Ascending aorta (tissue), 2 donors: Measurements from ENCODE around the gene GGA2. TPM values are rescaled to one million over a fixed set of nuclear protein-coding genes. Genes with fewer than 3 reads are reported as not detected.
"Not testable (repeated sequence)": the region's sequence is repeated elsewhere in the genome, so short reads cannot be mapped to it uniquely, and the experiment has no call there.

Experiments used
- DNase-seq, 2 donors: peaks; one replicate each; pipeline ENCODE4 v3.0.0-alpha.2; 2019; ENCODE audit warnings: low spot score in 2 of 2
- H3K27ac ChIP-seq, 2 donors: fragments of 200-600 bp; sonication (generic); one replicate each; pipeline ENCODE4 v1.5.1; 2016 to 2017; ENCODE audit warnings: mild to moderate bottlenecking in 1 of 2
- H3K27me3 ChIP-seq: fragments of 200-600 bp; sonication (generic); one replicate; pipeline ENCODE4 v1.5.1; 2017
- H3K36me3 ChIP-seq, 2 donors: fragments of 200-600 bp; sonication (generic); one replicate each; pipeline ENCODE4 v1.5.1; 2016
- H3K4me1 ChIP-seq, 2 donors: fragments of 200-600 bp; sonication (generic); one replicate each; pipeline ENCODE4 v1.5.1; 2016 to 2017; ENCODE audit warnings: mild to moderate bottlenecking in 1 of 2
- H3K4me3 ChIP-seq, 2 donors: fragments of 200-600 bp; sonication (generic); one replicate each; pipeline ENCODE4 v1.5.1; 2016 to 2017; ENCODE audit warnings: mild to moderate bottlenecking in 1 of 2
- H3K9me3 ChIP-seq, 2 donors: fragments of 200-600 bp; sonication (generic); one replicate each; pipeline ENCODE4 v1.5.1; 2016
- intact Hi-C: fragments of 100-400 bp; cut with DNase I; formaldehyde crosslinking; loops from one replicate; pipeline ENCODE4 v1.15.1; 2023
- total RNA-seq: library from RNA; depleted of rRNA; stranded (reverse); fragments of >200 nt; gene quantifications from one replicate; pipeline ENCODE4 v1.1.0, GENCODE V29; 2016
- TF ChIP-seq, protein P1 (sequence below), 3 experiments: fragments of 200-600 bp in 2 of 3; fragments of 450-650 bp in 1 of 3; sonication (generic) in 2 of 3; IDR thresholded peaks; one replicate each; pipeline ENCODE4 v1.5.1; 2016 to 2019; ENCODE audit warnings: antibody characterized with exemption in 3 of 3, mild to moderate bottlenecking in 1 of 3, moderate library complexity in 1 of 3

The GGA2 gene
- total RNA-seq, 1 donor from 2014 or later = 10.7 TPM

DNA sequence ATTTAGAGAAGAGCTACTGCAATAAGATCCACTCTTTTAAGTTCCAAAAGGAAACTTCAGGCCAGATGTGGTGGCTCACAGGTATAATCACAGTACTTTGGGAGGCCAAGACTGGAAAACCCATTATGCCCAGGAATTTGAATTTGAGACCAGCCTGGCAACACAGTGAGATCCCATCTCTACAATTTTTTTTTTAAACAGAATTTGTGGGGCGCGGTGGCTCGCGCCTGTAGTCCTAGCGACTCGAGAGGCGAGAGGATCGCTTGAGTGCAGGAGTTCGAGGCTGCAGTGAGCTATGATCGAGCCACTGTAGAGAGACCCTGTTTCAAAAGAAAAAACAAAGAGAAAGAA is 58.1 kb downstream of the GGA2 start:
- TF ChIP-seq, protein P1, sequence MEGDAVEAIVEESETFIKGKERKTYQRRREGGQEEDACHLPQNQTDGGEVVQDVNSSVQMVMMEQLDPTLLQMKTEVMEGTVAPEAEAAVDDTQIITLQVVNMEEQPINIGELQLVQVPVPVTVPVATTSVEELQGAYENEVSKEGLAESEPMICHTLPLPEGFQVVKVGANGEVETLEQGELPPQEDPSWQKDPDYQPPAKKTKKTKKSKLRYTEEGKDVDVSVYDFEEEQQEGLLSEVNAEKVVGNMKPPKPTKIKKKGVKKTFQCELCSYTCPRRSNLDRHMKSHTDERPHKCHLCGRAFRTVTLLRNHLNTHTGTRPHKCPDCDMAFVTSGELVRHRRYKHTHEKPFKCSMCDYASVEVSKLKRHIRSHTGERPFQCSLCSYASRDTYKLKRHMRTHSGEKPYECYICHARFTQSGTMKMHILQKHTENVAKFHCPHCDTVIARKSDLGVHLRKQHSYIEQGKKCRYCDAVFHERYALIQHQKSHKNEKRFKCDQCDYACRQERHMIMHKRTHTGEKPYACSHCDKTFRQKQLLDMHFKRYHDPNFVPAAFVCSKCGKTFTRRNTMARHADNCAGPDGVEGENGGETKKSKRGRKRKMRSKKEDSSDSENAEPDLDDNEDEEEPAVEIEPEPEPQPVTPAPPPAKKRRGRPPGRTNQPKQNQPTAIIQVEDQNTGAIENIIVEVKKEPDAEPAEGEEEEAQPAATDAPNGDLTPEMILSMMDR (IDR thresholded peaks at IDR 0.05) = no peak
- no peaks in the 10 kb centered on the region for H3K36me3 ChIP-seq
- intact Hi-C loops = loop anchor here (2.0 to 10.0 kb wide), 2 partner anchors 59 to 193 kb away; partner anchors contain the start of genes DCTN5, GGA2 and PALB2
- peaks cover 6 to 14% of the 10 kb centered on the region in 2 donors for H3K4me1 ChIP-seq
- peak overlapping the region; percentile 89 to 94 for H3K4me3 ChIP-seq
- no peak for DNase-seq
- no peaks in the 10 kb centered on the region for H3K9me3 ChIP-seq
- H3K27me3 ChIP-seq = no peaks in the 10 kb centered on the region
- H3K27ac ChIP-seq = peak overlapping the region; percentile 61 to 72

DNA sequence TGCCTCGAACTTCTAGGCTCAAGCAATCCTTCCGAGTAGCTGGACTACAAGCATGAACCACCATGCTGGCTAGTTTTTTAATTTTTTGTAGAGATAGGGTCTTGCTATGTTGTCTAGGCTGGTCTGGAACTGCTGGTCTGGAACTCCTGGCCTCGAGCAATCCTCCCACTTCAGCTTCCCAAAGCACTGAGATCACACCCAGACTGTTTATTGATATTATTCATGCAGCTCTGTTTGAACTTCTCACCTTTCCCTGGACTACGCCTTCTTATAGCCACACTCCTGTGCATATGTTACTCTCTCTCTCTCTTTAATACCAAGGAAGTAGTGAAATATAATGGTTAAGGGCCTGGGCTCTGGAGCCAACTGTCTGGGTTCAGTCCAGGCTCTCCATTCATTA is 61.9 kb downstream of the GGA2 start:
- H3K27me3 ChIP-seq = no peaks in the 10 kb centered on the region

DNA sequence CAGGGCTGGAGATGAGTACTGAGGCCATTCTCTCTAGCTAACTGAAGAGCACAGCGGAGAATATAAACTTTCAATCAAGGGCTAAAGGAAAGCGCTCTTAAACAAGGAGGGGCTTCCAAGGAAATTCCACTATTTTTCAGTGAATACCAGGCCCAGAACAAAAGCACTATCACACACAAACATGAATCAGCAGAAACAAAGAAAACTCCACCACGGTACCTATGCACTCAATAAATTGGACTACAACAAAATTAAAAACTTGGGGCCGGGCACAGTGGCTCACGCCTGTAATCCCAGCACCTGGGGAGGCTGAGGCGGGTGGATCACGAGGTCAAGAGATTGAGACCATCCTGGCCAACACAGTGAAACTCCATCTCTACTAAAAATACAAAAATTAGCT is 72.8 kb downstream of the GGA2 start:
- H3K4me1 ChIP-seq, H3K27me3 ChIP-seq, H3K27ac ChIP-seq, H3K9me3 ChIP-seq, H3K4me3 ChIP-seq, intact Hi-C loops, DNase-seq: not testable (repeated sequence)
- H3K36me3 ChIP-seq = peaks cover 33 to 54% of the 10 kb centered on the region in 2 donors

More for the DNA sequence above, 61.9 kb downstream of the GGA2 start:
- DNase-seq = no peak
- TF ChIP-seq, protein P1 (IDR thresholded peaks at IDR 0.05) = no peak
- intact Hi-C loops = no loop called here
- peaks cover 20 to 25% of the 10 kb centered on the region in 2 donors for H3K36me3 ChIP-seq
- peaks cover 6 to 14% of the 10 kb centered on the region in 2 donors for H3K4me1 ChIP-seq
- H3K9me3 ChIP-seq = no peaks in the 10 kb centered on the region
- no peak overlapping the region for H3K4me3 ChIP-seq
- no peak overlapping the region for H3K27ac ChIP-seq

DNA sequence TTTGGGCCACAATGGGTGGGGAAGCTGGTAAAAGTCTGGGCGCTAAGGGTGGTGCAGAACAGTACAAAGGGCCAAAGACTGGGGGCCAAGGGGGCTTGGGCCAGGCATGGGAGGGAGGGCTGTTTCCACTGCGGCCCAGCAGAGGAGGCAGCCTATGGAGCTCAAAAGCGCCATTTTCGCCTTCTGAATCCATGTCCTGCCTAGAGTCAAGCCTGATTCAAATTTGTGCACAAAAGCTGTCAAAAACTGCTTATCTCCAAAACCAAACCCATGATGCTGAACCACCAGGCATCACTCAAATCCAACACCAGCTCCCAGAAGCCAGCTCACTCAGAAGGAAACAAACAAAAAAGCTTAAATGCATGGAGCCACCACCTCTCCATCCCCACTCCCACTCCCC is 73.3 kb downstream of the GGA2 start:
- Histone ChIP-seq H3K4me1 (no peaks in the 10 kb centered on the region), H3K36me3 (peaks cover 33 to 54% of the 10 kb centered on the region in 2 donors), H3K27ac (no peak overlapping the region), H3K9me3 (no peaks in the 10 kb centered on the region), H3K4me3 (no peak overlapping the region), H3K27me3 (no peaks in the 10 kb centered on the region)
- TF ChIP-seq, protein P1 (IDR thresholded peaks at IDR 0.05) = no peak
- DNase-seq = no peak
- intact Hi-C loops = no loop called here

DNA sequence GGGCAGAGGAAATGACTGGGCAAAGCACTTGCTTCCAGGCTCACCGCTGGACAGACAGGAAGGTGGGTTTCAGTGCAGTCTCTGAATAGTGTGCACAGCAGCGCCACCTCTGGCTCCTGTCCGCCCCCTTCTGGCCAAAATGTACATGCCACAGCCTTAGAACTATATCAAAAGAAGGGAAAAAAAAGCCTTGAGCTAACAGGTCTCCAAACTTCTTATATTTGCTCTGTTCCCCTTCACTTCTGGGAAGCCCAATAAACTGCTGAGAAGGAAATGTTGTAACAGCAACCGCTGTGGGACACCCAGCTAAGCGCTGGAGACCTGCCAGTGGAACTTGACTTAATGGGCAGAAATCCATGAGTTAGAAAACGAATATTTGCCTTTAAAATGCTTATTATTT is 74.8 kb downstream of the GGA2 start:
- peaks cover 35 to 44% of the 10 kb centered on the region in 2 donors for H3K36me3 ChIP-seq
- no peak overlapping the region for H3K27ac ChIP-seq
- TF ChIP-seq, protein P1 (IDR thresholded peaks at IDR 0.05) = peak; percentile 52 to 68 (median 67)
- intact Hi-C loops = no loop called here
- no peaks in the 10 kb centered on the region for H3K4me1 ChIP-seq
- H3K9me3 ChIP-seq = no peaks in the 10 kb centered on the region
- no peak overlapping the region for H3K4me3 ChIP-seq
- H3K27me3 ChIP-seq = no peaks in the 10 kb centered on the region
- peak; percentile 14 to 67 for DNase-seq

DNA sequence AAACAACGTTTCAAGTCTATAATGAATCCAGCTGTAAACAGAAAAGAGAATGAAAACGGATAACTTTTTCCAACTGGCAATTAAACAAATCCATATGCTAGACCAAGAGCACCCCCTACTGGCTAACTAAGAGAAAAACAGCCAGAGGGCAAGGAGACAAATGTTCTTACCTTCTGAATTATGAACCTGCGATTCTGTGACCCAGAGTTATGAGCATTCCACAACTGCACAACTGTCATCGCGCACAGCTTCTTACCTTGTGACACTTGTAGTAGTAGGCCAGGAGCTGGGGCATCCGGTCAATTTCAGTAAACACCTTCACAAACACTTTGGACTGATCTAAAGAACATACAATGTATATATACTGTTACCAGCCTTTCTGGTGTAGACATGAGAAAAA is 75.9 kb downstream of the GGA2 start:
- no peak for DNase-seq
- intact Hi-C loops = loop anchor here (1.0 kb wide), 1 partner anchor 252 kb away; the partner anchor contains the start of gene SCNN1G

More for the DNA sequence above, 75.9 kb downstream of the GGA2 start:
- H3K27ac ChIP-seq = no peak overlapping the region
- H3K4me1 ChIP-seq = no peaks in the 10 kb centered on the region
- no peaks in the 10 kb centered on the region for H3K9me3 ChIP-seq
- TF ChIP-seq, protein P1 (IDR thresholded peaks at IDR 0.05) = peak; percentile 75 to 81 (median 75)
- no peaks in the 10 kb centered on the region for H3K27me3 ChIP-seq
- H3K4me3 ChIP-seq = no peak overlapping the region
- H3K36me3 ChIP-seq = peaks cover 40 to 43% of the 10 kb centered on the region in 2 donors
